Heart right ventricle (tissue), 16 donors: ENCODE data around the gene PTPRD. TPM values are rescaled to one million over a fixed set of nuclear protein-coding genes. Genes with fewer than 3 reads are reported as not detected.

Source experiments
- ATAC-seq, 8 donors: fragments of 200-7000 bp; cut with Tn5 transposase; one replicate each; pipeline ENCODE4 v1.9.1; 2020; ENCODE audit warnings: mild to moderate bottlenecking in 8 of 8, moderate library complexity in 8 of 8, moderate number of reproducible peaks in 1 of 8
- DNase-seq, 2 donors: peaks; one replicate each; pipeline ENCODE4 v3.0.0-alpha.2; 2020
- H3K27ac ChIP-seq, 10 donors: fragments of 200-600 bp; sonication (generic) in 2 of 10; one replicate each; pipeline versions ENCODE4 v1.5.0 to v1.8.0; 2020 to 2022; ENCODE audit warnings: mild to moderate bottlenecking in 3 of 10
- H3K27me3 ChIP-seq, 7 donors: fragments of 200-600 bp; one replicate each; pipeline ENCODE4 v1.8.0; 2021 to 2022; ENCODE audit warnings: mild to moderate bottlenecking in 2 of 7
- H3K36me3 ChIP-seq, 9 donors: fragments of 200-600 bp; sonication (generic) in 1 of 9; one replicate each; pipeline versions ENCODE4 v1.5.0 to v1.8.0; 2020 to 2022; ENCODE audit warnings: mild to moderate bottlenecking in 2 of 9
- H3K4me1 ChIP-seq, 9 donors: fragments of 200-600 bp; sonication (generic) in 1 of 9; one replicate each; pipeline versions ENCODE4 v1.5.0 to v1.8.0; 2020 to 2022; ENCODE audit warnings: mild to moderate bottlenecking in 4 of 9
- H3K4me3 ChIP-seq, 10 donors: fragments of 200-600 bp; sonication (generic) in 2 of 10; one replicate each; pipeline versions ENCODE4 v1.5.0 to v1.8.0; 2020 to 2022; ENCODE audit warnings: mild to moderate bottlenecking in 7 of 10, moderate library complexity in 2 of 10
- H3K9me3 ChIP-seq, 11 donors: fragments of 200-600 bp in 10 of 11; sonication (generic) in 2 of 11; one replicate each; pipeline versions ENCODE4 v1.5.0 to v1.8.0; 2013 to 2022; ENCODE audit warnings: mild to moderate bottlenecking in 2 of 11, control low read depth in 1 of 11, moderate library complexity in 1 of 11
- CTCF ChIP-seq, 9 donors: fragments of 200-600 bp; sonication (generic) in 2 of 9; IDR thresholded peaks; one replicate each; pipeline versions ENCODE4 v1.5.0 to v1.8.0; 2021 to 2022; ENCODE audit warnings: antibody characterized with exemption in 9 of 9, mild to moderate bottlenecking in 5 of 9, moderate library complexity in 1 of 9
- WGBS, 2 donors: extraction: QIAGEN DNeasy Blood & Tissue Kit; methylation state at CpG; one replicate each; pipeline ENCODE4 v1.1.7; 2013; ENCODE audit warnings: inconsistent platforms in 1 of 2; 5-methylcytosine and 5-hydroxymethylcytosine counted together
- intact Hi-C, 10 donors: fragments of 100-400 bp; cut with DNase I; formaldehyde crosslinking; loops; one replicate each; pipeline versions ENCODE4 v1.11.1 to v1.14.2; 2022
- polyA plus RNA-seq, 2 donors: library from polyadenylated mRNA; stranded (reverse); fragments of 200-250 nt; gene quantifications; one replicate each; pipeline ENCODE4 v1.2.3, GENCODE V29; 2013
- total RNA-seq, 10 donors: library from RNA; stranded (reverse); fragmentation: NEBNext Ultra II Directional in 3 of 10; extraction: Animal tissue kit (Norgen Biotek cat#: 25700) in 3 of 10; gene quantifications; one replicate each; pipeline versions ENCODE4 v1.2.1 to v1.2.4, GENCODE V29; 2021 to 2023
- donor health status: Arrhythmogenic right ventricular cardiomyopathy.
- donor health status: ischemic (EF 13 %, LVEDD 7.1; RV severe dilation, severe dysfunction).
- donor health status: healthy with polysubstance abuse.
- donor health status: DM: no; HTN: yes; CAD: no.
- donor health status: DM: no; HTN: no; CAD: no.
- donor health status: ischemic (EF 25% LVEDD 6.9; RV normal size, moderate dysfunction).
- donor health status: ischemic (EF 25% LVEDD 5.7; RV mildly dilated, moderate dysfunction).
- donor health status: healthy.
- donor health status: DM: yes; HTN: yes; CAD: no.
- donor health status: Ischemic cardiomyopathy.
- donor health status: ischemic (EF 35%, LVEDD 5.7; RV mildly dilated, moderate dysfunction).
- donor health status: nonischemic (EF 11% LVEDD 7.7; RV severe dilation, severe dysfunction).
- donor health status: DM: yes; HTN: yes; CAD: no.
- donor health status: PGD.
- donor health status: ischemic (EF 29% LVEDD 5.4; RV normal size, mild dysfunction).
- donor health status: nonischemic (EF 23%, LVEDD 6.1; RV moderate dilation, normal function).

PTPRD gene
- total and polyA plus RNA-seq, 12 donors: 1.4 to 25.2 (median 13.0) TPM

GRCh38 chr9:8549214-8549613 is 2063.6 kb downstream of the PTPRD start:
- ATAC-seq (no peak), DNase-seq (no peak)
- intact Hi-C loops: no loop called here
- H3K27ac ChIP-seq: no peak overlapping the region
- no peak for TF ChIP-seq CTCF (IDR thresholded peaks at IDR 0.05)
- no peaks in the 10 kb centered on the region for H3K9me3 ChIP-seq
- H3K4me1 ChIP-seq: no peaks in the 10 kb centered on the region
- no peaks in the 10 kb centered on the region for H3K27me3 ChIP-seq
- no peaks in the 10 kb centered on the region for H3K36me3 ChIP-seq
- no peak overlapping the region for H3K4me3 ChIP-seq
- WGBS, 2 donors: 60 to 66% methylated on average over 1 of the region's 1 CpG

- Histone ChIP-seq H3K4me1 (no peaks in the 10 kb centered on the region), H3K9me3 (peaks cover 0 to 6% (median 0%) of the 10 kb centered on the region in 11 donors), H3K4me3 (no peak overlapping the region), H3K27me3 (no peaks in the 10 kb centered on the region), H3K36me3 (no peaks in the 10 kb centered on the region), H3K27ac (no peak overlapping the region)
- WGBS, 2 donors: 58 to 78% methylated on average over 2 of the region's 2 CpGs
- ATAC-seq (no peak), DNase-seq (no peak)
- intact Hi-C loops: no loop called here
- TF ChIP-seq CTCF (IDR thresholded peaks at IDR 0.05): no peak
Observed at GRCh38 chr9:8543219-8543618, 2069.6 kb downstream of the PTPRD start.

- 54 to 60% methylated on average over 4 of the region's 4 CpGs for WGBS, 2 donors
- Histone ChIP-seq H3K9me3 (peaks cover 0 to 6% (median 0%) of the 10 kb centered on the region in 11 donors), H3K27ac (no peak overlapping the region), H3K4me3 (no peak overlapping the region), H3K36me3 (no peaks in the 10 kb centered on the region), H3K4me1 (no peaks in the 10 kb centered on the region), H3K27me3 (no peaks in the 10 kb centered on the region)
- intact Hi-C loops: no loop called here
- no peak for DNase-seq
- no peak for TF ChIP-seq CTCF (IDR thresholded peaks at IDR 0.05)
- no peak for ATAC-seq
Observed at GRCh38 chr9:8542537-8542936, 2070.3 kb downstream of the PTPRD start.

GRCh38 chr9:8539681-8540197 is 2073.1 kb downstream of the PTPRD start:
- ATAC-seq: no peak
- no peaks in the 10 kb centered on the region for H3K4me1 ChIP-seq
- no peak overlapping the region for H3K27ac ChIP-seq
- DNase-seq: no peak
- WGBS, 2 donors: 87 to 89% methylated on average over 5 of the region's 5 CpGs
- no peak overlapping the region for H3K4me3 ChIP-seq
- intact Hi-C loops: no loop called here
- peaks cover 0 to 6% (median 0%) of the 10 kb centered on the region in 11 donors for H3K9me3 ChIP-seq
- no peaks in the 10 kb centered on the region for H3K27me3 ChIP-seq
- H3K36me3 ChIP-seq: no peaks in the 10 kb centered on the region
- no peak for TF ChIP-seq CTCF (IDR thresholded peaks at IDR 0.05)
